GM18867 (cell line): ENCODE measurements around the gene KRTAP12-2.
"Not testable (repeated sequence)": the region's sequence is repeated elsewhere in the genome, so short reads cannot be mapped to it uniquely, and the experiment has no call there.

ENCODE experiments used
- ATAC-seq: cut with Tn5 transposase; IDR thresholded peaks from one replicate; pipeline ENCODE4 v1.9.1; 2021; ENCODE audit warnings: mild to moderate bottlenecking, moderate library complexity; ENCODE audit not compliant: unreplicated experiment

KRTAP12-2 gene

DNA sequence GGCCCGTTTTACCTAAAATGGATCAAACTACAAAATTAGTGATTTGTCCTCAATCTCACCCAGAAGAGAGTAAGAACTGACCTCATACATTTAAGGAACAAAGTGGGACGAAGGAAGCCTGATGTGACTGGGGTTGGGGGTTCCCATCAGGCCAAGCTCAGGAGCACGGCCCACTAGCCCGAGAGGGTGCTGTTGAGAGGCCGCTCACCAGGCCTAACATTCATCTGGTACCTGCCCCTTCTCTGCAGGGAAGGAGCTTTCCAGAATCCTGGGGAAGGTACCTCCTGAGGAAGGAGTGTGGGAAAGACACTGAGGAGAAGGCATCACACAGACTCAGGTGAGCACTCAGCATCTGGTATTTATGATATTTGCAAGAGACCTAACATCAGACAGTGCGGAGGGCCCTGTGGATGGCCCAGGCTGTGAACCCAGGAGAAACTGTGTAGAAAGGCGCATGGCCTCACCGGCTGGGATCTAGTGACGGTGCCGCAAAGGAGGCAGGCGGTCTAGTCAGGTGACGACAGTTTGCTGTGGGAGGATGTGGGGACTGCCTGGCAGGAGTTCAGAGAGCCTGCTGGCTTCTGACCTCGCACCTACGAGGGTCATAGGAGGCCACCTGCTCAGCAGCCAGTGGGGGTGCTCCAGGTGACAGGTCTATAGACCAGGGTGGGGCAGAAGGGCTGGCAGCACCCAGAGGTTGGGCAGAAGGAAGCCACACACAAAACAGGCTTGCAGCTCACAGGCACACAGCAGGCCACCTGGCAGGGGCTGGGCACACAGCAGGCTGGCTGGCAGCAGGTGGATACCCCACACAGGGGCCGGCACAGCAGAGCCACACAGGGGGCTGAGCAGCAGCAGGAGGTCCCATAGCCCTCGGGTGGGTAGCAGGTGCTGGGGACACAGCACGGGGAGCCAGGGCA lies 12.8 kb downstream of the KRTAP12-2 start:
- ATAC-seq, result no peak

DNA sequence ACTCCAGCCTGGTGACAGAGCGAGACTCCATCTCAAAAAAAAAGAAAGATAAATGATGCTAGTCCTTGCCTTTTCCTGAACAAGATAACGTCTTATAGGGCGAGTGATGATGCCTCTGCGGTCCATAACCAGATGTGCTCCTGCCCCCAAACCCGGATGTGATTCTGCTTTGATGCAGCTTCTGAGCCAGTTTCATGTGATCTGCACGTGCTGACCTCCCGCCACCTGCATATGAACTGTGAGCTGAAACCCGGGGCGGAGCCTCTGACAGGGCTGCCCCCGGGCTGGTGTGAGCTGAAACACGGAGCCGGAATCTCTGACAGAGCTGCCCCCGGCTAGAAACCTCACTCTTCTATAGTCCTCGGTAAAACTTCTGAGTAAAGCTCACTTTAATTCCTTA lies 13.6 kb downstream of the KRTAP12-2 start:
- no peak for ATAC-seq

DNA sequence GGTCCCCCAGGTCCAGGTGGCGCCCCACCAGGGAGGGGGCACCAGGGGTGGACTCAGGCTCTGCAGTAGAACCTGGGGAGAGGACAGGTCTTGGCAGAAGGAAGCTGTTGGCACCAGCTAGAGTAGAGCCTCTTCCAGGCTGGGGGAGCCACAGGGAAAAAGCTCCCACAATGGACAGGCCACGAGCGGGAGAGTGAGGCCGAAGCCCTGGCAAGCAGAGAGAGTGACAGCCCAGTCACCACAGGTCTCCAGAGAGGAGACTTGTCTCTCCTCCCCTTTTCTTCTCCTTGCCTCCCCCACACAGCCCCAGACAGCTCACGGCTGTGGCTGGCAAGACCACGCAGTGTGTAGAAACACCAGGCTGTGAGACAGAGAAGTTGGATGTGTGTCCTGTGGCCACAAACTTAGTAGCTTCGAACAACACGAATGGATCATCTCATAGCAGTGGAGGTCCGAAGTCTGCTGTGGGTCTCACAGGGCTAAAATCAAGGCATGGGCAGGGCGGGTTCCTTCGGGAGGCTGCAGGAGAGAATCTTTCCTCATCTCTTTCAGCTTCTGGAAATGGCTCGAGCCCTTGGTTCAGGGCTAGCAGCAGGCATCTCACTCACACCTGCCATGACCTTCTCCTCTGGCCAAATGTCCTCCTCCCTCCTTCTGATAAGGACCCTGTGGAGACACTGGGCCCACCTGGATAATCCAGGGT lies 15.6 kb downstream of the KRTAP12-2 start:
- ATAC-seq, result no peak

DNA sequence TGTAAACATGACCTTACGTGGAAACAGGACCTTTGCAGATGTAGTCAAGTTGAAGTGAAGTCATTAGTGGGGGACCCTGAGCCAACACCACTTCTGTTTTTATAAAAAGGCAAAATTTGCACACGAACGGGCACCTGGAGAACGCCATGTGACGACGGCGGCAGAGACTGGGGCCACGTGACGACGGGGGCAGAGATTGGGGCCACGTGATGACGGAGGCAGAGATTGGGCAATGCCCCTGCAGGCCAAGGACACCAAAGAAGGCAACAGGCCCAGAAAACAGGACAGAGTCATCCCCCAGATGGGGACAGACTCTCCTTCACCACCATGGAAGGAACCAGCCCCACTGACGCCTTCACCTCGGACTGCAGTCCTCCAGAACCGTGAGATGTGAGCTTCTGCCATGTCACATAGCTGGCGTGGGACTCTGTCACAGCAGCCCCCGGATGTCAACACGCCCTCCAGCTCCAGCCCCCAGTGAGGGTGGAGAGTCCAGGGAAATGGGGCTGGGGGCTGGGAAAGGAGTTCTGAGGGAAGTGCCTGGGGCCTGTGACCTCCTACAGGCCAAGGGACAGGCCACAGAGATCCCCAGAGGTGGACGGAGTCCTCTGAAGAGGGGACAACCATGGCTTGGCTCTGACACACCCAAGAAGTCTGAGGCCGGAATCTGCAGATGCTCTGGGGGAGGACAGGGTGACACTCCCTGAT lies 16.3 kb downstream of the KRTAP12-2 start:
- no peak for ATAC-seq

DNA sequence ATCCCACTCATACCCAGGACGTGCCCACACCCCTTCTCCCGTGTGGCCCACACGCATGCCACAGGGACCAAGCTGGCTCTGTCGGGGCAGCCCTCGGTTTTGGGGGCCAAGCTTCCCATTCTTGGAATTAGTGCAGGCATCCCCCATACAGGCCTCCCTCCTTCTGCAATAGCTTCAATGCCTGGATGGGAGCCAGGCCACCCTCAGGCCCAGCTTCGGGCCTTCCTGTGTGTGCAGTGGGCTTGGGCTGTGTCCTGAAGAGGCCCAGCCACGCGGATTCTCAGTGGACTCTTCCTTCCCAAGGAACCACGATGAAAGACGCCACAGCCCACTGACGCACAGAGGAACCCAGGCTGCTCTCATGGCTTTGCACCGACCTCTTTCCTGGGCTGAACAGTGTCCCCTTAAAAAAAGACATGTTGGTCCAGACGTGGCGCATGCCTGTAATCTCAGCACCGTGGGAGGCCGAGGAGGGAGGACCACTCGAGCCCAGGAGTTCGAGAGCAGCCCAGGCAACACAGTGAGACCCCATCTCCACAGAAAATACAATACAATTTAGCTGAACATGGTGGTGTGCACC lies 17.1 kb downstream of the KRTAP12-2 start:
- no peak for ATAC-seq

DNA sequence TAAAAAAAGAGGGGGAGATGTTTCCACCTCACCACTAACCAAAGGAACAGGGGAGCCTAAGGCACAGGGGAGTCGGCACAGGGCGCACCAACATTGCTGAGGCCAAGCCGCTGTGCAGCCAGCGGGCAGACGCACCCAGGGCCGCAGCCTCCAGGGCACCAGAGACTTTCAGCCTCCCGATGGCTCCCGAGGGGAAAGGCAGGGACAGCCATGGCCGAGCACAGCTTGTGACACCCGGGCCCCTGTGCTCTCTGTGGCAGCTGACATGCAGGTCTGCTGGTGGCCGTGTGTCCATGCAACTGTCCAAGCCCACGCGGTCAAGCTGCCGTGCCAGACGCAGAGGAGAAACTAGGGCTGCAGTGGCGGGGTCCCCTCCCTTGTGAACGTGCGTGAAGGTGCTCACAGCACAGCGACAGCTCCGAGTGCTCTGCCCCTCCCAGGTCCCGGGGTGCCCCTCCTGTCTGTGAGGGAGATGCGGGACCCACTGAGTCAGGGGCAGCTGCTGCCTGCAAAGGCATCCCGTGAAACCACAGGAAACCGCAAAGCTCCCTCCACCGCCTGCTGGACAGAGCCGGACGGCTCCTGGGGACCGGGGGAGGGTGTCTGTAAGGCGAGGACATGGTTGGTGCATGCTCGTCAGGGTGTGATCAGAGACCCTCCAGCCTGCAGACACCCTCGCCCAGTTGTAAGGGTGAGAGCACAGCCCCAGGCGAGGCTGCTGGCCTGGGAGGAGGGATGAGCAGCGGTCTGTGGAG lies 18.0 kb downstream of the KRTAP12-2 start:
- no peak for ATAC-seq

DNA sequence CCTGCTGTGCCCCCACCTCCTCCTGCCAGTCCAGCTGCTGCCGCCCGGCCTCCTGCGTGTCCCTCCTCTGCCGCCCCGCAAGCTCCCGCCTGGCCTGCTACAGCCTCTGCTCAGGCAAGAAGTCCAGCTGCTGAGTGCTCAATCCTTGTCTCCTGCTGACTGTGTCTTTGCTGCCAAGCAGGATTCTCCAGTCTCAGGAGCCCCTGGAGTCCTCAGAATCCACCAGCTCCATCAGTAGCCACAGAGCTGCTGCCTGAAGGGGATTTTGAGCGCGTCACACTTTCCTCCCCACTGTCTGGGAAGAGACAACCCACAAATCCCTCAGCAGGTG lies 19.5 kb downstream of the KRTAP12-2 start:
- ATAC-seq, result no peak

DNA sequence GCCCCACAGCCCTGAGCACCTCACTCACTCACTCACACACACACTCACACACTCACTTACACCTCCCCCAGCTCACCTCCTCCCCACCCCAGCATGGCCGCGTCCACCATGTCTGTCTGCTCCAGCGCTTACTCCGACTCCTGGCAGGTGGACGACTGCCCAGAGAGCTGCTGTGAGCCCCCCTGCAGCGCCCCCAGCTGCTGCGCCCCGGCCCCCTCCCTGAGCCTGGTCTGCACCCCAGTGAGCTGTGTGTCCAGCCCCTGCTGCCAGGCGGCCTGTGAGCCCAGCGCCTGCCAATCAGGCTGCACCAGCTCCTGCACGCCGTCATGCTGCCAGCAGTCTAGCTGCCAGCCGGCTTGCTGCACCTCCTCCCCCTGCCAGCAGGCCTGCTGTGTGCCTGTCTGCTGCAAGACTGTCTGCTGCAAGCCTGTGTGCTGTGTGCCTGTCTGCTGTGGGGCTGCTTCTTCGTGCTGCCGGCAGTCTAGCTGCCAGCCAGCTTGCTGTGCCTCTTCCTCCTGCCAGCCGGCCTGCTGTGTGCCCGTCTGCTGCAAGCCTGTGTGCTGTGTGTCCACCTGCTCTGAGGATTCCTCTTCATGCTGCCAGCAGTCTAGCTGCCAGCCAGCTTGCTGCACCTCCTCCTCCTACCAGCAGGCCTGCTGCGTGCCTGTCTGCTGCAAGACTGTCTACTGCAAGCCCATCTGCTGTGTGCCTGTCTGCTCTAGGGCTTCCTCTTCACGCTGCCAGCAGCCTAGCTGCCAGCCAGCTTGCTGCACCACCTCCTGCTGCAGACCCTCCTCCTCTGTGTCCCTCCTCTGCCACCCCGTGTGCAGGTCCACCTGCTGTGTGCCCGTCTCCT lies 20.1 kb downstream of the KRTAP12-2 start, which contains the start of gene KRTAP10-11:
Gene KRTAP10-11, plus strand, starts transcription at position 49 of the 856 bp plus-strand sequence. Its CDS starts 45 bp downstream, at position 94.
- not testable (repeated sequence) for ATAC-seq

DNA sequence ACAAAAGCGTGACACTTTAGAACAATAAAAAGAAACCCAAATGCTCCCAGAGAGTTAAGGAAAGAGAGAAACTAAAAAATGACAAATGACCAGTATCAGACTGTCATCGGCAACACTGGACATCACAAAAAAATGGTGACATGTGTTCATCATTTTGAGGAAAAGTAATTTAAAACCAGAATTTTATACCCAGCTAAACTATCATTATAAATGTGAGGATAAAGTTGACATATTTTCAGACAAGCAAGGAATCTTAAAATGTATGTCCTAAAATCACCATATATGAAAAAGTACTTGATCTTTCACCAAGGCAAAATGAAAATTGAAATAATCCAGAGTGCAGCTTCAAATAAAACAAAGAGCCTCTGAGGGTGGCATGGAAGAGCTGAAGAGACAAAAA lies 21.8 kb downstream of the KRTAP12-2 start:
- no peak for ATAC-seq

DNA sequence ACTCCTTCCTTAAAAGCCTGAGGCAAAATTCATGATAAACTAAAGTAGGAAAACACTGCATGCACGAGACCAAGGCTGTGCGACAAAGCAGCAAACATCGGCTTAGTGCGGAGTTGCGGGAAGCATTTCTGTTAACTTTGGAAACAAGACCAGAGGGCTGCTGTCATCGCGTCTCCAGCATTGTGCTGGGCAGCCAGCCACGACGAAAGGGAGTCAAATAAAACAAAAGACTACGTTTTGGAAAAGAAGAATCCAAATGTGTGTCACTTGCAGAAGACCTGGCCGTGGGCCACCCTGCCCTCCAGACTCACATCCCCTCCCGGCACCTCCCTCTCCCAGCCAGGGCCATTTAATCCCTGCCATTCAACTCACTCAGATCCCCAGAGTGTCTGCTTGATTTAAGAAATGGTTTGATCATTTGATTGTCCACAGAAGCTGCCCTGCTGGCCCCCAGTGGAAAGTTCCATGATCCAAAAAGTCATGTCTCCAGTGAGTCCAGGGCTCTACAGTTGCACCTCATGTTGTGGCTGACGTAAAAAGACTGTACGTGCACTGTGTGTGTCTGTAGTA lies 22.9 kb downstream of the KRTAP12-2 start:
- ATAC-seq, result no peak

DNA sequence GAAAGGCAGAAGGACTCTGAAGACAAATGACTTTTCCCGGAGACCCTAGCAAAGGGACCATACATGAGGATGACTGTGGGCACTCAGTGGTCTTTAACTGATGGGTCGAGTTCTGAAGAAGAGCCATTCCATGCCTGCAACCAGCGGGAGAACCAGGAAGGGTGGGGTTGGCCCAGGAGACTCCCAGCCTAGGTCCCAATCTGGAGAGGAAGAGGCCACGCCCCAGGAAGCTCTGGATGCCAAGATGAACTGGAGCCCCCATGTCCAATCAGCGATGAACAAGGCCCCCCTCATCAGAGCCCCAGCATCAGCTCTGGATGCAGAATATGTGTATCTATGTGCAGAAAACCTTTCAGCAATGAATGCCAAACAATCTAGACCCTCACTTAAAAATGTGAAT lies 26.0 kb downstream of the KRTAP12-2 start:
- ATAC-seq, result no peak

DNA sequence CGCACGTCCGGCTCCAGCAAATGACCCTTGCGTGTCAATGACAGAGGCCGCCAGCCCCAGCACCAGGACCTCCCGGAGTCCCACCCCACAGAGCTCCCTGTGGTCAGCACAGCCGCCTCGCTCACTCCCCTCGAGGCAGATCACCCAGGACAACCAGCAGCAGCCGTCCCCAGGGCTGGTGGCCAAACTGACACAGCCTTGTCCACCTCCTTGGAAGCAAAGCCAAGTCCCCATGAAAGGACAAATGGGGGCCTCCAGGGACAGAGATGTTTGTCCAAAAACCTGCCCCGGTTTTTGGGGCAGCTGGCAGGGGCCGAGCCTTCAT lies 27.4 kb downstream of the KRTAP12-2 start:
- ATAC-seq, result no peak

DNA sequence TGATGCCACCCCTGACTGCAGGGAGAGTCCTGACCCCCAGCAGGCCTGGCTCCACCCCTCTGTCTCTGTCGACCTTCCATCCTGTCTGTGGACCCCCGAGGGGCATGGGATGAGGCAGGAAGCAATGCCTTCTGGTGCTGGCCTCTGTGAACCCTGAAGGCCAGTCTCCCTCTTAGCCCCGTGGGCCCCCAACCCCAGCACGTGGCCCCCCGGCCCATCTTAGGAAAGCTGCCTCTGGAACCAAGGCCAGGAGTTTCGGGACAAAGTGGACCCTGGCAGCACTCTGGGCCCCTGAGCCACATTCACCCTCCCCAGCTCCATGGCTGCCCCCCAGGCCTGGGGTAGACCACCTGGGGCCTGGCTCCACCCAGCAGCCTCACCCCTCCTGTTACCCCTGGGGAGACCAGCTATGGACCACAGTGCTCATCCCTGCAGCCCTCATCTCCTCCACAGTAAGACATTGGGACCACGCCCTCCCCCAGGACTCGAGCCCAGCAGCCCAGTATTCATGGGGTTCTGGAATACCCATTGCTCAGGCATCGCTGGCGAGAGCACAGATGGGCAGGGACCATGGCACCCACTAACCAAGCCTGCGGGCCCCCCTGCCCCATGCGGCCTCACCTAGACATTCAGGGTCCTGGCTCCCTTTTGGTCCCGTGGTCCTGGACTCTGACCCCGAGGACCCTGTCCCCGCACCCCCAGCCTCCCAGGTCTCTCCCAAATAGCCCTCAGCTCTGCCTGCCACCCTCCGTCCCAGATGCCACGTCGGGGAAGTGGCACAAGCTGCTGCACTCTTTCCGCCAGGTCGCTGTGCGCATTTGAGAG lies 28.0 kb downstream of the KRTAP12-2 start:
- ATAC-seq, result not testable (repeated sequence)

DNA sequence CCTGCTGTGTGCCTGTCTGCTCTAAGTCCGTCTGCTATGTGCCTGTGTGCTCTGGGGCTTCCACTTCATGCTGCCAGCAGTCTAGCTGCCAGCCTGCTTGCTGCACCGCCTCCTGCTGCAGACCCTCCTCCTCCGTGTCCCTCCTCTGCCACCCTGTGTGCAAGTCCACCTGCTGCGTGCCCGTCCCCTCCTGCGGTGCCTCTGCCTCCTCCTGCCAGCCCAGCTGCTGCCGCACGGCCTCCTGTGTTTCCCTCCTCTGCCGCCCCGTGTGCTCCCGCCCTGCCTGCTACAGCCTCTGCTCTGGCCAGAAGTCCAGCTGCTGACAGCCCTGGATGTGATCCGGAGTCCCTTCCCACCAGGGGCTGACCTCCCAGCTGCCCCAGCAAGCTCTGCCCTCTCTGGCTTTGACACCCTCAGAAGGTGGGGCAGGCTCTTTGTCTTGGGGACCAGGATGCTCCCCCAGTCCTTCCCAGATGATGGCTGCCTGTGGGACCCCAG lies 28.8 kb downstream of the KRTAP12-2 start:
- not testable (repeated sequence) for ATAC-seq

DNA sequence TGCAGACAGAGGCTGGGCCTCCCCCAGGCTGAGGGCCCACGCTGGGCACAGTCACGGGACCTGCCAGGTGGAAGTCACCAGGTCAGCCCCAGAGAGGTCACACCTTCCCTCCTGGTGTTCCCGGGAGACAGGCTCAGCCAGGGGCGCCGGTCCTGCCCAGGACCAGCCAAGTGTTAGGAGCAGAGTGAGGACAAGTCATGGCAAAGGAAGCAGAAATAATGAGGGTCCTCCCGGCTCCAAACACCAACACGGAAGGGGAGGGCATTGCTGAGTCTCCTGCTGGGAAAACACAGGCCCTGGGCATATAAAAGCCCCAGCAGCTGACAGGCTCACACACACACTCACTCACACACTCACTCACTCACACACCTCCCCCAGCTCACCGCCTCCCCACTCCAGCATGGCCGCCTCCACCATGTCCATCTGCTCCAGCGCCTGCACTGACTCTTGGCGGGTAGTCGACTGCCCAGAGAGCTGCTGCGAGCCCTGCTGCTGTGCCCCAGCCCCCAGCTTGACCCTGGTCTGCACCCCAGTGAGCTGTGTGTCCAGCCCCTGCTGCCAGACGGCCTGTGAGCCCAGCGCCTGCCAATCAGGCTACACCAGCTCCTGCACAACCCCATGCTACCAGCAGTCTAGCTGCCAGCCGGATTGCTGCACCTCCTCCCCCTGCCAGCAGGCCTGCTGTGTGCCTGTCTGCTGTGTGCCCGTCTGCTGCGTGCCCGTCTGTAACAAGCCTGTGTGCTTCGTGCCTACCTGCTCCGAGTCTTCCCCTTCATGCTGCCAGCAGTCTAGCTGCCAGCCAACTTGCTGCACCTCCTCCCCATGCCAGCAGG lies 29.5 kb downstream of the KRTAP12-2 start, which contains the start of gene KRTAP10-10:
Gene KRTAP10-10, plus strand, starts transcription at position 339 of the 833 bp plus-strand sequence. Its CDS starts 62 bp downstream, at position 401.
- no peak for ATAC-seq

DNA sequence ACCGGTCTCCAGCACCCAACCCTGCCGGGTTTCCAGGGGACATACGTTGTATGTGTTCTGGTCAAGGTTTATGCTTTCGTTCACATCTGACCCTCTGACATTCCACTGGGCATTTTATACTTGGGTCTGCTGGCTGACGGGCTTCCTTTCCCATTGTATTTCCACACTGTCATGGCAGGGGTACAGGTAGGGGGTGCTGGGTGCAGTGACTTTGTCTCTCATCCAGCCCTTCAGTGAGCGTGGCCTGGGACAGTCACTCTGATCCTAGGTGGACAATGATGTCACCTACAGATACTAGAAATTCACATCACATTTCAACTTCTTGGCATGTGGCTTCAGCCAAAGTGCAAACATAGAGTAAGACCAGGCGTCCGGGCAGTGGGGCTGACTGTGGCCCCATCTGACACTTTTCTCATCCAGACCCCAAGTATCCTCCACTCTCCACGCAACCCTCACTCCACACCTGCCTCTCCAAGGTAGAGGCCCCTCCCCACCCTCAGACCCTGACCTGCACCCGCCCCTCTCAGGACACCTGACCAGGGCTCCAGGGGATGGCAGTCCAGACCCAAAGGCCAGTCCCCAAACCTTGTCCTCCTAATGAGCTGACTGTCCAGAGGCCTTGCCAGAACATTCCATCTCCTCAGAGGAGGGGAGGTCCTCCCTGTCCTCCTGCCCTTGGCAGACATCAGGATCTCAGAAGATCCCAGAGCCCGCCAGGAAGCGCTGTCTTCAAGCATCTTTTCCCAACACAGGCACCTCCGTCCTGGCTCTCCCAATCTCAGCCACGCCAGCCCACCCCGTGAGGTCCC lies 30.3 kb downstream of the KRTAP12-2 start:
- no peak for ATAC-seq
